H7 (cell line): ENCODE measurements around the gene RARRES2. TPM values are rescaled to one million over a fixed set of nuclear protein-coding genes. Genes with fewer than 3 reads are reported as not detected.
A peak's percentile ranks its signal among the peaks of the same experiment; 100 is the strongest.

Source experiments
- DNase-seq: peaks from one replicate; pipeline ENCODE4 v3.0.0; 2012
- H3K27me3 ChIP-seq: 2 replicates; pipeline ENCODE4 v1.6.0; 2011; ENCODE audit warnings: mild to moderate bottlenecking, low read length; ENCODE audit not compliant: control insufficient read depth, insufficient read depth
- H3K36me3 ChIP-seq: replicated peaks from 2 replicates; pipeline ENCODE4 v1.5.1; 2011; ENCODE audit warnings: low read length; ENCODE audit not compliant: control insufficient read depth, insufficient read depth
- H3K4me3 ChIP-seq: 2 replicates; pipeline ENCODE4 v1.5.1; 2011; ENCODE audit warnings: low read depth, mild to moderate bottlenecking, control low read depth, low read length, moderate library complexity; ENCODE audit not compliant: insufficient read depth
- total RNA-seq: library from RNA; depleted of rRNA; stranded (reverse); fragments of >200 nt; shearing (Covaris generic); gene quantifications from 2 replicates; pipeline ENCODE4 v1.2.3, GENCODE V29; 2014

Gene RARRES2
- total RNA-seq, 1 experiment from 2014 or later = 223 TPM

- no peak for DNase-seq
These were observed 19.1 kb upstream of the RARRES2 start for GRCh38 chr7:150360363-150361058.

GRCh38 chr7:150359622-150360362 is 18.4 kb upstream of the RARRES2 start:
- DNase-seq = no peak
- Histone ChIP-seq H3K36me3 (no peaks in the 10 kb centered on the region), H3K4me3 (no peak overlapping the region), H3K27me3 (no peaks in the 10 kb centered on the region)

More at GRCh38 chr7:150360363-150361058, 19.1 kb upstream of the RARRES2 start:
- Histone ChIP-seq H3K4me3 (no peak overlapping the region), H3K27me3 (no peaks in the 10 kb centered on the region), H3K36me3 (no peaks in the 10 kb centered on the region)

GRCh38 chr7:150358988-150359621 is 17.7 kb upstream of the RARRES2 start:
- no peak overlapping the region for H3K4me3 ChIP-seq
- DNase-seq = no peak
- no peaks in the 10 kb centered on the region for H3K27me3 ChIP-seq
- H3K36me3 ChIP-seq = no peaks in the 10 kb centered on the region

GRCh38 chr7:150358433-150358832 is 17.0 kb upstream of the RARRES2 start:
- DNase-seq = no peak
- Histone ChIP-seq H3K27me3 (no peaks in the 10 kb centered on the region), H3K36me3 (no peaks in the 10 kb centered on the region), H3K4me3 (no peak overlapping the region)

- peak; percentile 67 for DNase-seq
- Histone ChIP-seq H3K27me3 (no peaks in the 10 kb centered on the region), H3K36me3 (no peaks in the 10 kb centered on the region), H3K4me3 (no peak overlapping the region)
These were observed 16.5 kb upstream of the RARRES2 start for GRCh38 chr7:150357771-150358427.

GRCh38 chr7:150357270-150357669 is 15.8 kb upstream of the RARRES2 start:
- peak; percentile 26 for DNase-seq
- H3K4me3 ChIP-seq = no peak overlapping the region
- no peaks in the 10 kb centered on the region for H3K27me3 ChIP-seq
- no peaks in the 10 kb centered on the region for H3K36me3 ChIP-seq

GRCh38 chr7:150356265-150356897 is 15.0 kb upstream of the RARRES2 start:
- no peak overlapping the region for H3K4me3 ChIP-seq
- no peaks in the 10 kb centered on the region for H3K36me3 ChIP-seq
- no peaks in the 10 kb centered on the region for H3K27me3 ChIP-seq
- peak; percentile 75 for DNase-seq

GRCh38 chr7:150355666-150356059 is 14.2 kb upstream of the RARRES2 start:
- Histone ChIP-seq H3K27me3 (no peaks in the 10 kb centered on the region), H3K36me3 (no peaks in the 10 kb centered on the region), H3K4me3 (no peak overlapping the region)
- no peak for DNase-seq

GRCh38 chr7:150351587-150352194 is 10.3 kb upstream of the RARRES2 start:
- Histone ChIP-seq H3K4me3 (no peak overlapping the region), H3K27me3 (no peaks in the 10 kb centered on the region), H3K36me3 (no peaks in the 10 kb centered on the region)
- peak; percentile 57 for DNase-seq

GRCh38 chr7:150346922-150347321 is 5.5 kb upstream of the RARRES2 start:
- no peaks in the 10 kb centered on the region for H3K36me3 ChIP-seq
- H3K4me3 ChIP-seq = no peak overlapping the region
- DNase-seq = peak; percentile 9
- H3K27me3 ChIP-seq = peaks cover 18% of the 10 kb centered on the region

GRCh38 chr7:150345012-150345411 is 3.6 kb upstream of the RARRES2 start:
- no peaks in the 10 kb centered on the region for H3K36me3 ChIP-seq
- no peak for DNase-seq
- peaks cover 30% of the 10 kb centered on the region for H3K27me3 ChIP-seq
- no peak overlapping the region for H3K4me3 ChIP-seq

- Histone ChIP-seq H3K4me3 (no peak overlapping the region), H3K36me3 (no peaks in the 10 kb centered on the region; the same call in none of the 2 replicates), H3K27me3 (peaks cover 31% of the 10 kb centered on the region)
- DNase-seq = no peak
These were observed 2.9 kb upstream of the RARRES2 start for GRCh38 chr7:150344299-150344698.

- peaks cover 6% of the 10 kb centered on the region for H3K36me3 ChIP-seq
- H3K4me3 ChIP-seq = no peak overlapping the region
- DNase-seq = no peak
- peaks cover 31% of the 10 kb centered on the region for H3K27me3 ChIP-seq
These were observed 1.8 kb upstream of the RARRES2 start for GRCh38 chr7:150343225-150343624.

- peak overlapping the region; percentile 80 for H3K4me3 ChIP-seq
- H3K36me3 ChIP-seq = peaks cover 10% of the 10 kb centered on the region
- H3K27me3 ChIP-seq = peaks cover 31% of the 10 kb centered on the region
- peak; percentile 13 for DNase-seq
These were observed 636 bp upstream of the RARRES2 start for GRCh38 chr7:150342121-150342408.
